Measurements from ENCODE around the gene KLRC2.
"Not testable (repeated sequence)": the region's sequence is repeated elsewhere in the genome, so short reads cannot be mapped to it uniquely, and the experiment has no call there.

KLRC2 gene

GRCh38 chr12:10420334-10420733 lies 15.5 kb downstream of the KLRC2 start, which contains the start of gene KLRC3:
Gene KLRC3, minus strand, starts transcription at chr12:10420595. Its CDS starts 45 bp downstream, at chr12:10420550.
- not testable (repeated sequence) for H3K4me3 ChIP-seq (ENCODE audit: insufficient read length, low read depth); H3K9ac ChIP-seq (ENCODE audit: insufficient read length, low read depth); H3K36me3 ChIP-seq (ENCODE audit: insufficient read depth, insufficient read length, low read length); DNase-seq (ENCODE audit: low read depth, low spot score); H3K9me3 ChIP-seq (ENCODE audit: insufficient read depth, low read length); H3K27me3 ChIP-seq (ENCODE audit: insufficient read depth, insufficient read length); H3K4me1 ChIP-seq (ENCODE audit: insufficient read depth, insufficient read length)

- no peaks in the 10 kb centered on the region for H3K4me1 ChIP-seq (ENCODE audit: insufficient read depth, insufficient read length)
These were observed 26.4 kb downstream of the KLRC2 start, which contains the start of gene KLRC4 for GRCh38 chr12:10409392-10409791. Gene KLRC4, minus strand, starts transcription at chr12:10409757. Its CDS starts 182 bp downstream, at chr12:10409575.

GRCh38 chr12:10408842-10409241 lies 27.0 kb downstream of the KLRC2 start:
- no peak for DNase-seq (ENCODE audit: low read depth, low spot score)
- Histone ChIP-seq H3K9ac (ENCODE audit: insufficient read length, low read depth) (no peak overlapping the region), H3K9me3 (ENCODE audit: insufficient read depth, low read length) (peaks cover 5% of the 10 kb centered on the region; the same call in 1 of the 2 replicates), H3K4me3 (ENCODE audit: insufficient read length, low read depth) (no peak overlapping the region), H3K27me3 (ENCODE audit: insufficient read depth, insufficient read length) (no peaks in the 10 kb centered on the region), H3K4me1 (ENCODE audit: insufficient read depth, insufficient read length) (no peaks in the 10 kb centered on the region), H3K36me3 (ENCODE audit: insufficient read depth, insufficient read length, low read length) (no peaks in the 10 kb centered on the region)
- TF ChIP-seq SUZ12 (IDR thresholded peaks at IDR 0.05; ENCODE audit: extremely low read depth, insufficient read depth, insufficient read length) (no peak), YY1 (IDR thresholded peaks at IDR 0.05; ENCODE audit: insufficient read depth, insufficient read length) (no peak), ZNF274 (IDR thresholded peaks at IDR 0.05; ENCODE audit: low read depth, low read length) (no peak)

More at GRCh38 chr12:10409392-10409791, 26.4 kb downstream of the KLRC2 start, which contains the start of gene KLRC4:
- Histone ChIP-seq H3K9ac (ENCODE audit: insufficient read length, low read depth) (no peak within 1 kb of the TSS), H3K36me3 (ENCODE audit: insufficient read depth, insufficient read length, low read length) (no peaks in the 10 kb centered on the region), H3K9me3 (ENCODE audit: insufficient read depth, low read length) (peaks cover 5% of the 10 kb centered on the region; the same call in 1 of the 2 replicates), H3K27me3 (ENCODE audit: insufficient read depth, insufficient read length) (no peaks in the 10 kb centered on the region), H3K4me3 (ENCODE audit: insufficient read length, low read depth) (no peak within 1 kb of the TSS)
- DNase-seq (ENCODE audit: low read depth, low spot score) = no peak
- TF ChIP-seq YY1 (IDR thresholded peaks at IDR 0.05; ENCODE audit: insufficient read depth, insufficient read length) = no peak
- TF ChIP-seq SUZ12 (IDR thresholded peaks at IDR 0.05; ENCODE audit: extremely low read depth, insufficient read depth, insufficient read length) = no peak
- TF ChIP-seq ZNF274 (IDR thresholded peaks at IDR 0.05; ENCODE audit: low read depth, low read length) = no peak

GRCh38 chr12:10406725-10407124 lies 29.1 kb downstream of the KLRC2 start:
- no peaks in the 10 kb centered on the region for H3K36me3 ChIP-seq (ENCODE audit: insufficient read depth, insufficient read length, low read length)
- DNase-seq (ENCODE audit: low read depth, low spot score) = no peak
- TF ChIP-seq ZNF274 (IDR thresholded peaks at IDR 0.05; ENCODE audit: low read depth, low read length) = no peak
- no peak for TF ChIP-seq YY1 (IDR thresholded peaks at IDR 0.05; ENCODE audit: insufficient read depth, insufficient read length)
- no peak for TF ChIP-seq SUZ12 (IDR thresholded peaks at IDR 0.05; ENCODE audit: extremely low read depth, insufficient read depth, insufficient read length)
- H3K9me3 ChIP-seq (ENCODE audit: insufficient read depth, low read length) = peaks cover 5% of the 10 kb centered on the region; the same call in 1 of the 2 replicates
- no peaks in the 10 kb centered on the region for H3K4me1 ChIP-seq (ENCODE audit: insufficient read depth, insufficient read length)
- H3K27me3 ChIP-seq (ENCODE audit: insufficient read depth, insufficient read length) = no peaks in the 10 kb centered on the region
- H3K9ac ChIP-seq (ENCODE audit: insufficient read length, low read depth) = no peak overlapping the region
- no peak overlapping the region for H3K4me3 ChIP-seq (ENCODE audit: insufficient read length, low read depth)

- no peaks in the 10 kb centered on the region for H3K36me3 ChIP-seq (ENCODE audit: insufficient read depth, insufficient read length, low read length)
- H3K9me3 ChIP-seq (ENCODE audit: insufficient read depth, low read length) = peaks cover 5% of the 10 kb centered on the region; the same call in 1 of the 2 replicates
- H3K9ac ChIP-seq (ENCODE audit: insufficient read length, low read depth) = no peak overlapping the region
- TF ChIP-seq SUZ12 (IDR thresholded peaks at IDR 0.05; ENCODE audit: extremely low read depth, insufficient read depth, insufficient read length) = no peak
- TF ChIP-seq YY1 (IDR thresholded peaks at IDR 0.05; ENCODE audit: insufficient read depth, insufficient read length) = no peak
- no peak for TF ChIP-seq ZNF274 (IDR thresholded peaks at IDR 0.05; ENCODE audit: low read depth, low read length)
- DNase-seq (ENCODE audit: low read depth, low spot score) = no peak
- H3K4me1 ChIP-seq (ENCODE audit: insufficient read depth, insufficient read length) = no peaks in the 10 kb centered on the region
- no peaks in the 10 kb centered on the region for H3K27me3 ChIP-seq (ENCODE audit: insufficient read depth, insufficient read length)
- no peak overlapping the region for H3K4me3 ChIP-seq (ENCODE audit: insufficient read length, low read depth)
These were observed 30.5 kb downstream of the KLRC2 start for GRCh38 chr12:10405294-10405693.

GRCh38 chr12:10404798-10405197 lies 31.0 kb downstream of the KLRC2 start:
- Histone ChIP-seq H3K36me3 (ENCODE audit: insufficient read depth, insufficient read length, low read length) (no peaks in the 10 kb centered on the region), H3K9ac (ENCODE audit: insufficient read length, low read depth) (no peak overlapping the region), H3K4me1 (ENCODE audit: insufficient read depth, insufficient read length) (no peaks in the 10 kb centered on the region), H3K4me3 (ENCODE audit: insufficient read length, low read depth) (no peak overlapping the region), H3K27me3 (ENCODE audit: insufficient read depth, insufficient read length) (no peaks in the 10 kb centered on the region), H3K9me3 (ENCODE audit: insufficient read depth, low read length) (peaks cover 5% of the 10 kb centered on the region; the same call in 1 of the 2 replicates)
- TF ChIP-seq SUZ12 (IDR thresholded peaks at IDR 0.05; ENCODE audit: extremely low read depth, insufficient read depth, insufficient read length) (no peak), YY1 (IDR thresholded peaks at IDR 0.05; ENCODE audit: insufficient read depth, insufficient read length) (no peak), ZNF274 (IDR thresholded peaks at IDR 0.05; ENCODE audit: low read depth, low read length) (no peak)
- no peak for DNase-seq (ENCODE audit: low read depth, low spot score)

GRCh38 chr12:10400829-10401228 lies 35.0 kb downstream of the KLRC2 start:
- H3K27me3 ChIP-seq (ENCODE audit: insufficient read depth, insufficient read length) = no peaks in the 10 kb centered on the region
- H3K9me3 ChIP-seq (ENCODE audit: insufficient read depth, low read length) = peaks cover 5% of the 10 kb centered on the region; the same call in 1 of the 2 replicates
- H3K36me3 ChIP-seq (ENCODE audit: insufficient read depth, insufficient read length, low read length) = no peaks in the 10 kb centered on the region
- no peak for TF ChIP-seq ZNF274 (IDR thresholded peaks at IDR 0.05; ENCODE audit: low read depth, low read length)
- no peak for TF ChIP-seq SUZ12 (IDR thresholded peaks at IDR 0.05; ENCODE audit: extremely low read depth, insufficient read depth, insufficient read length)
- TF ChIP-seq YY1 (IDR thresholded peaks at IDR 0.05; ENCODE audit: insufficient read depth, insufficient read length) = no peak
- H3K4me1 ChIP-seq (ENCODE audit: insufficient read depth, insufficient read length) = no peaks in the 10 kb centered on the region
- DNase-seq (ENCODE audit: low read depth, low spot score) = no peak
- no peak overlapping the region for H3K4me3 ChIP-seq (ENCODE audit: insufficient read length, low read depth)
- no peak overlapping the region for H3K9ac ChIP-seq (ENCODE audit: insufficient read length, low read depth)
